ENCODE measurements around the gene TRIM72.

DNA sequence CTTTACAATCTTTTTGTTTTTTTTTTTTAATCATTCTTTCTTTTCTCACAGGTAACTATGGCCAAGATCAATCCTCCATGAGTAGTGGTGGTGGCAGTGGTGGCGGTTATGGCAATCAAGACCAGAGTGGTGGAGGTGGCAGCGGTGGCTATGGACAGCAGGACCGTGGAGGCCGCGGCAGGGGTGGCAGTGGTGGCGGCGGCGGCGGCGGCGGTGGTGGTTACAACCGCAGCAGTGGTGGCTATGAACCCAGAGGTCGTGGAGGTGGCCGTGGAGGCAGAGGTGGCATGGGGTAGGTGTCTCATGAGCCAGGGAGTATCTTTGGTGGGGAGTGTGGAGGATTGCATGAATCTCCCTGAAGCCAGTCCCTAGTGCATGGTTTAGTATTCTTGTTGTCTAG is 29.0 kb upstream of the TRIM72 start:
- TF ChIP-seq, protein P1, sequence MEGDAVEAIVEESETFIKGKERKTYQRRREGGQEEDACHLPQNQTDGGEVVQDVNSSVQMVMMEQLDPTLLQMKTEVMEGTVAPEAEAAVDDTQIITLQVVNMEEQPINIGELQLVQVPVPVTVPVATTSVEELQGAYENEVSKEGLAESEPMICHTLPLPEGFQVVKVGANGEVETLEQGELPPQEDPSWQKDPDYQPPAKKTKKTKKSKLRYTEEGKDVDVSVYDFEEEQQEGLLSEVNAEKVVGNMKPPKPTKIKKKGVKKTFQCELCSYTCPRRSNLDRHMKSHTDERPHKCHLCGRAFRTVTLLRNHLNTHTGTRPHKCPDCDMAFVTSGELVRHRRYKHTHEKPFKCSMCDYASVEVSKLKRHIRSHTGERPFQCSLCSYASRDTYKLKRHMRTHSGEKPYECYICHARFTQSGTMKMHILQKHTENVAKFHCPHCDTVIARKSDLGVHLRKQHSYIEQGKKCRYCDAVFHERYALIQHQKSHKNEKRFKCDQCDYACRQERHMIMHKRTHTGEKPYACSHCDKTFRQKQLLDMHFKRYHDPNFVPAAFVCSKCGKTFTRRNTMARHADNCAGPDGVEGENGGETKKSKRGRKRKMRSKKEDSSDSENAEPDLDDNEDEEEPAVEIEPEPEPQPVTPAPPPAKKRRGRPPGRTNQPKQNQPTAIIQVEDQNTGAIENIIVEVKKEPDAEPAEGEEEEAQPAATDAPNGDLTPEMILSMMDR (IDR thresholded peaks at IDR 0.05; ENCODE audit: low read depth, low read length, poor library complexity, severe bottlenecking) = no peak
- no peak for TF ChIP-seq EZH2phosphoT487 (IDR thresholded peaks at IDR 0.05; ENCODE audit: borderline replicate concordance, low read length)
